NCI-H1694 treated with DMSO at 0.1 percent for 48 hours (cell line): ENCODE measurements around the gene BLNK.

Source experiments
- DNase-seq: peaks from one replicate; lab custom pipeline; 2025; lab: John Stamatoyannopoulos, UW

BLNK gene

GRCh38 chr10:96288151-96288621, 16.8 kb upstream of the BLNK start:
- DNase-seq = no peak

- DNase-seq = no peak
Observed at GRCh38 chr10:96287392-96288105, 16.2 kb upstream of the BLNK start.

GRCh38 chr10:96285331-96285752, 14.0 kb upstream of the BLNK start:
- DNase-seq = no peak

GRCh38 chr10:96283756-96284155, 12.4 kb upstream of the BLNK start:
- no peak for DNase-seq

GRCh38 chr10:96283351-96283750, 12.0 kb upstream of the BLNK start:
- DNase-seq = no peak

- no peak for DNase-seq
Observed at GRCh38 chr10:96281444-96282029, 10.2 kb upstream of the BLNK start.

- DNase-seq = no peak
Observed at GRCh38 chr10:96280859-96281258, 9.5 kb upstream of the BLNK start.

GRCh38 chr10:96279191-96279641, 7.8 kb upstream of the BLNK start:
- no peak for DNase-seq

- no peak for DNase-seq
Observed at GRCh38 chr10:96276831-96277230, 5.5 kb upstream of the BLNK start.

GRCh38 chr10:96276426-96276825, 5.1 kb upstream of the BLNK start:
- DNase-seq = no peak

GRCh38 chr10:96275685-96276418, 4.5 kb upstream of the BLNK start:
- no peak for DNase-seq

- no peak for DNase-seq
Observed at GRCh38 chr10:96272316-96273280, 1.2 kb upstream of the BLNK start.

- DNase-seq = no peak
Observed at GRCh38 chr10:96270571-96270970, 798 bp downstream of the BLNK start.

- DNase-seq = no peak
Observed at GRCh38 chr10:96269438-96270300, 1.7 kb downstream of the BLNK start.

GRCh38 chr10:96268341-96268909, 2.9 kb downstream of the BLNK start:
- DNase-seq = no peak

GRCh38 chr10:96267234-96267705, 4.1 kb downstream of the BLNK start:
- DNase-seq = no peak

- no peak for DNase-seq
Observed at GRCh38 chr10:96266118-96266770, 5.1 kb downstream of the BLNK start.

- no peak for DNase-seq
Observed at GRCh38 chr10:96264938-96265337, 6.4 kb downstream of the BLNK start.

GRCh38 chr10:96263669-96264068, 7.7 kb downstream of the BLNK start:
- DNase-seq = no peak

GRCh38 chr10:96263176-96263575, 8.2 kb downstream of the BLNK start:
- DNase-seq = peak; percentile 11
